ENCODE results near the gene INSIG2. TPM values are rescaled to one million over a fixed set of nuclear protein-coding genes. Genes with fewer than 3 reads are reported as not detected.

Gene INSIG2
- polyA plus RNA-seq, 1 donor (not counting 4 experiments of a cell fraction or from before 2014, with no cell fraction given), result 28.6 TPM

GRCh38 chr2:118050386-118050785, 37.9 kb upstream of the INSIG2 start:
- no peaks in the 10 kb centered on the region for H3K36me3 ChIP-seq (ENCODE audit: control insufficient read depth in 2 of 2, extremely low read depth in 1 of 2, insufficient read depth in 2 of 2, low read length in 2 of 2)
- H3K27me3 ChIP-seq (ENCODE audit: control insufficient read depth, extremely low read depth, insufficient read depth, low read length), result no peaks in the 10 kb centered on the region
- H3K4me3 ChIP-seq (ENCODE audit: control insufficient read depth in 2 of 3, extremely low read depth in 1 of 3, insufficient read depth in 2 of 3, low read depth in 1 of 3, low read length in 3 of 3), result no peak overlapping the region
- H3K9me1 ChIP-seq (ENCODE audit: control insufficient read depth, extremely low read depth, insufficient read depth, low read length), result no peaks in the 10 kb centered on the region
- DNase-seq (ENCODE audit: low read depth, low spot score) (no peak), FAIRE-seq (no peak)
- dilution Hi-C loops (cut with MboI; ENCODE audit: extremely low pct_ligation_motif_present, low sequenced_read_pairs), result no loop called here
- H3K9me3 ChIP-seq (ENCODE audit: control insufficient read depth, low read depth, low read length), result no peaks in the 10 kb centered on the region
- no peaks in the 10 kb centered on the region for H3K79me2 ChIP-seq (ENCODE audit: control insufficient read depth, insufficient read depth, low read length)
- TF ChIP-seq EZH2 (IDR thresholded peaks at IDR 0.05; ENCODE audit: low read length) (no peak), CTCF (optimal IDR thresholded peaks at IDR 0.05 in 1 of 3, IDR thresholded peaks at IDR 0.05 in 1 of 3, conservative IDR thresholded peaks at IDR 0.05 in 1 of 3; ENCODE audit: extremely low read depth in 1 of 3, insufficient read depth in 2 of 3, low read length in 3 of 3) (no peak)
- peaks cover 9% of the 10 kb centered on the region for H3K4me1 ChIP-seq (ENCODE audit: control insufficient read depth, extremely low read depth, insufficient read depth, low read length)
- H3K27ac ChIP-seq (ENCODE audit: control insufficient read depth, insufficient read depth, low read length), result no peak overlapping the region
- H2AFZ ChIP-seq (ENCODE audit: control insufficient read depth, low read length), result no peak overlapping the region
- no peak overlapping the region for H3K4me2 ChIP-seq (ENCODE audit: control insufficient read depth, extremely low read depth, insufficient read depth, low read depth, low read length)
- H3K9ac ChIP-seq (ENCODE audit: control insufficient read depth, extremely low read depth, insufficient read depth, low read length), result no peak overlapping the region
- no peaks in the 10 kb centered on the region for H4K20me1 ChIP-seq (ENCODE audit: control insufficient read depth, extremely low read depth, insufficient read depth, low read length)

- no peaks in the 10 kb centered on the region for H3K9me1 ChIP-seq (ENCODE audit: control insufficient read depth, extremely low read depth, insufficient read depth, low read length)
- no peak for FAIRE-seq
- H3K9me3 ChIP-seq (ENCODE audit: control insufficient read depth, low read depth, low read length), result no peaks in the 10 kb centered on the region
- no peaks in the 10 kb centered on the region for H3K27me3 ChIP-seq (ENCODE audit: control insufficient read depth, extremely low read depth, insufficient read depth, low read length)
- H3K27ac ChIP-seq (ENCODE audit: control insufficient read depth, insufficient read depth, low read length), result no peak overlapping the region
- TF ChIP-seq EZH2 (IDR thresholded peaks at IDR 0.05; ENCODE audit: low read length) (no peak), CTCF (optimal IDR thresholded peaks at IDR 0.05 in 1 of 3, IDR thresholded peaks at IDR 0.05 in 1 of 3, conservative IDR thresholded peaks at IDR 0.05 in 1 of 3; ENCODE audit: extremely low read depth in 1 of 3, insufficient read depth in 2 of 3, low read length in 3 of 3) (no peak)
- no peak overlapping the region for H3K4me2 ChIP-seq (ENCODE audit: control insufficient read depth, extremely low read depth, insufficient read depth, low read depth, low read length)
- no peak for DNase-seq (ENCODE audit: low read depth, low spot score)
- no peak overlapping the region for H2AFZ ChIP-seq (ENCODE audit: control insufficient read depth, low read length)
- H3K79me2 ChIP-seq (ENCODE audit: control insufficient read depth, insufficient read depth, low read length), result no peaks in the 10 kb centered on the region
- dilution Hi-C loops (cut with MboI; ENCODE audit: extremely low pct_ligation_motif_present, low sequenced_read_pairs), result no loop called here
- H3K4me1 ChIP-seq (ENCODE audit: control insufficient read depth, extremely low read depth, insufficient read depth, low read length), result peaks cover 9% of the 10 kb centered on the region
- no peaks in the 10 kb centered on the region for H3K36me3 ChIP-seq (ENCODE audit: control insufficient read depth in 2 of 2, extremely low read depth in 1 of 2, insufficient read depth in 2 of 2, low read length in 2 of 2)
- H4K20me1 ChIP-seq (ENCODE audit: control insufficient read depth, extremely low read depth, insufficient read depth, low read length), result no peaks in the 10 kb centered on the region
- no peak overlapping the region for H3K4me3 ChIP-seq (ENCODE audit: control insufficient read depth in 2 of 3, extremely low read depth in 1 of 3, insufficient read depth in 2 of 3, low read depth in 1 of 3, low read length in 3 of 3)
- no peak overlapping the region for H3K9ac ChIP-seq (ENCODE audit: control insufficient read depth, extremely low read depth, insufficient read depth, low read length)
These were observed 37.3 kb upstream of the INSIG2 start for GRCh38 chr2:118050974-118051373.
